Stimulated activated CD8-positive, alpha-beta memory T cell treated with anti-CD3 and anti-CD28 coated beads, Interleukin-4, amount 100 ng/mL, for 24 hours (primary cell): ENCODE results near the gene RGS3.
"Not testable (repeated sequence)": the region's sequence is repeated elsewhere in the genome, so short reads cannot be mapped to it uniquely, and the experiment has no call there.

Experiments used
- DNase-seq: peaks from one replicate; pipeline ENCODE4 v3.0.0-alpha.2; 2020; ENCODE audit warnings: low read depth

RGS3 gene

DNA sequence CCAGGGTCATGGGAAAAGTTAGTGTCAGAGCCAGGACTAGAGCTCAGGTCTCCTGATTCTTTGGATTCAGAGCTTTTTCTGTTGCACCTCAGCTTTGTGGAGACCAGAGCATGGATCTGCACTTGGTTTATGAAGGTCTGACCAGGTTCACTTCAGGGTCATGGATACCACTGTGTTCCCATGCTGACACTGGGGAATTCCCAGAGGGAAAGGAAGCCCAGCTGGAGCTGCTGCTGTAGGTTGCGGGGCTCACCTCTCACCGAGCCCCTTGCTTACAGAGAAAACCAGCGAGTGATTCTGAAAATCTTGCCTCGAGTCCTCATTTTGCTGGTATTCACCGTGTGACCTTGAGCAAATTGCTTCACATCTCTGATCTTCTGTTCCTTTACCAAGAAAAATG lies 83.0 kb downstream of the RGS3 start:
- no peak for DNase-seq

DNA sequence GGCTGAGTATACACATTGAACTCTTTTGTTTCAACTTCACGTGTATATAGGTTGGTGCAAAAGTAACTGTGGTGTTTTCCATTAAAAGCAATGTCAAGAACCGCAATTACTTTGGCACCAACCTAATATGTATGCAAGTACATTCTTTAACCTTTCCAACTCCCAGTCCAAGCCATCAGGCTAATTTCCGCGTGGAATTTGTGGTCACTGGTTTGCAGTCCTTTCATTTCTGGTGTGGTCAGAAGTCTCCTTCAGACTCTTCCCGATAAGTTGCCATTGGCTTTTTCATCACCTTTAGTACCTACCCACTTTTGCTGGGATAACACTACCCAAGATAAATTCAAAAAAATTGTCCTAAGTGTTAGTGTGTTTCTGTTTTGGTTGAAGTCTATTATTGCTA lies 84.0 kb downstream of the RGS3 start:
- DNase-seq, result no peak

GRCh38 chr9:113548221-113549041 lies 84.9 kb downstream of the RGS3 start:
- no peak for DNase-seq

DNA sequence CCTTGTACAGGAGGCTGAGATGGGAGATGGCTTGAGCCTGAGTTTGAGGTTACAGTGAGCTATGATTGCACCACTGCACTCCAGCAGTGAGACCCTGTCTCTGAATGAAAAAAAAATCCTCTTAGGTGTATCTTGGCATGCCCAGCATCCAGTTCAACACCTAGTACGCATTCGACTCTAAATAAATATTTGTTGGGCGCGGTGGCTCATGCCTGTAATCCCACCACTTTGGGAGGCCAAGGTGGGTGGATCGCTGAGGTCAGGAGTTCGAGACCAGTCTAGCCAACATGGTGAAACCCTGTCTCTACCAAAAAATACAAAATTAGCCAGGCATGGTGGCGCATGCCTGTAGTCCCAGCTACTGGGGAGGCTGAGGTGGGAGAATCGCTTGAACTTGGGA lies 86.4 kb downstream of the RGS3 start:
- DNase-seq, result not testable (repeated sequence)

GRCh38 chr9:113556877-113557593 lies 93.5 kb downstream of the RGS3 start:
- no peak for DNase-seq

- no peak for DNase-seq
Observed at GRCh38 chr9:113558632-113559502, 95.3 kb downstream of the RGS3 start.

DNA sequence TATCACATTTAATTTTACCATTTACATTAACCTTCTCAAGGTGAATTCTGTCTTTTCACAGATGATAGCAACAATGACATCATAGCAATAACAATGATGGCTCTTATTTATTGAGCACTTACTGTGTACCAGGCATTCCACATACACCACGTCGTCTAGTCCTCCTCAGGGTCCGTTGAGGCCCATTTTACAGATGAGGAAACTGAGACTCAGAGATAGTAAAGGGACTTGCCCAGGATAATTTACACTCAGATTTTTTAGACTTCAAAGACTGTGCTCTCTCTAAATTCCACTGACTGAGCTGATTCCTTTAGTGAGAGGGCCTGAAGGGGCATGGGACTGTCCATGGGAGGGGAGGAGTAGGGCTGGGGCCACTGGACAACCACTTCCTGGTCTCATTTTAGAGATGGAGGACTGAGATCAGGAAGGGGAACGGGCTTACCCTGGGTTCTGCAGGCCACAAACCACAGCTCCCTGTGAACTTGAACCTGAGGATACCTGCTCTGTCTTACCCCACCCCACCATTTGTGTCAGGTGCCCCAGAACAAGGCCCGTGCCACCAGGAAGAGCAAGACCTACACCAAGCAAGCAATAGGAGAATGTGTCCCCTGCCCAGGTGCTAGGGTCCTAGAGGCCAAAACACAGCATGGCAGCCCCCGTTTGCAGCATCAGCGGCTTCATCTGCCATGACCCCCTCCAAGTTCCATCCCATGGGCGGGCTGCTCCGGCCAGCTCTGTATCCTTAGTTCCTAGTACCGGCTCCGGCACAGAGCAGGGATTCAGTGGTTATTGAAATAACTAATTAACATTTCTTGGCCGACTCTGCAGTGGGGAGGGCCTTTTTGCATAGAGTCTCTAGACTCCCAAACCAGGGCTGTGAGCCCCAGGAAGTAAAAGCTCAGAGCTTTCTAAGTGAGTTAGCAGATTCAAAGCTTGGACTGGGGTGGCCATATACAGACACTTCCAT lies 96.6 kb downstream of the RGS3 start:
- DNase-seq, result no peak

DNA sequence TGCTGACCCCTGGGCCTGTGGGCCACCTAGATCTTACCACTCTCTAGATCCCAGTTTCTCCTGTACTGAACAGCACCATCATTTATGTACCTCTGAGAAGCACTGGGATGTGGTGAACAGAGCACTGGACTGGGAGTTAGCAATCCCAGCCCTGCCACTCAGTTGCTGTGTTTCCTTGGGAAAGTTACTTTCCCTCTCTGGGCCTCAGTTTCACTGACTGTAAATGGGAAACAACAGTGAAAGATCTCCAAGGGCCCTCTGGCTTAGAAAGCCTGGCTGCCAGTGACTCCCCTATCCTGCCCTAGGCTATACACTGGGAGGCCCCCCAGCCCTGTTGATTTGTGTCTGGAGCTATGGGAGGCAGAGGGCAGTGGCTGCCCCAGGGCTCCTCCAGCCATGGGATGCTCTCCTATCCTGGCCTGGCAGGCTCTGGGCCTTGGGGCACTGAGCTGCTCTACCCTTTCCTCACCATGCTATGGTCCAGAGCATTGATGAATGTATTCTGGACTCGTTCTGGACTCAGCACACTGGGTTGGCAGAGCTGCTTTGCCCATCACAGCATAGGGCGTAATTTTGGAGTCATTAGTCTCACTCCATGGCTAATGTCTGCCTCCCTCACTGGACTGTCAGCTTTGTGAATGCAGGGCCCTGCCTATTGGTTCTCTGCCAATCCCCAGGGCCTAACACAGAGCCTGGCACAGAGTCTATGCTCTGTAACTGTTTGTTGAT lies 99.3 kb downstream of the RGS3 start:
- no peak for DNase-seq

GRCh38 chr9:113563826-113564497 lies 100.4 kb downstream of the RGS3 start:
- DNase-seq, result no peak

GRCh38 chr9:113564498-113565237 lies 101.1 kb downstream of the RGS3 start:
- DNase-seq, result no peak

DNA sequence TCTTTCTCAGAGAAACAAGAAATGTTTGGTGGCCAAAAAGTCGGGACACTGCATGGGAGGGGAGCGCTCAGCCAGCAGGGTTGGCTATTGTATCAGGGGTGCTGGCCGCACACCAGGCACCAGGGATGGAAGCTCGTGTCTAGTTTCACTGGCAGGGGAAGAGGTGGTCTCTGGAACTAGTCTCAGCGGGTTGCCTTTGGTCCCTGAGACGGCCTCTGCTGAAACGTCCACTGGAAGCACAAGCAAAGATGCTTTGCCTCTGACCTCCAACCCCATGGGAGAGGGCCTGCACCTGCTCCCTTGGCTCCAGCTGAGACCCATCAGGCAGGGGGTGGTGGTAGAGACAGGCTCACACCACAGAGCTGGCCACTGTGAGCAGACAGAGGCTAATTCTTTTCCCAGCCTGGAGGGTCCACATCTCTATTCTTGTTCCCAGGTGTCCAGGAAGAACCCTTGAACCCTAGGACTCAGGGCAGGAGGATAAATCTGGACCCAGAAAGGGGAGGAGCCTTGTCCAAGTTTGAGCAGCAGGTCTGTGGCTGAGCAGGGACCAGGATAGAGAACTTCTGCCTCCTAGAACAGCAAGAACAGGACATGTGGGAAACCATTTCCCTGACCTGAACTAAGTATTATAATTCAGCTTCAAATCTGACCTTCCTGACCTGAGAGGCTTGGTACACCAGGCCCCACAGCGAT lies 102.6 kb downstream of the RGS3 start:
- no peak for DNase-seq

DNA sequence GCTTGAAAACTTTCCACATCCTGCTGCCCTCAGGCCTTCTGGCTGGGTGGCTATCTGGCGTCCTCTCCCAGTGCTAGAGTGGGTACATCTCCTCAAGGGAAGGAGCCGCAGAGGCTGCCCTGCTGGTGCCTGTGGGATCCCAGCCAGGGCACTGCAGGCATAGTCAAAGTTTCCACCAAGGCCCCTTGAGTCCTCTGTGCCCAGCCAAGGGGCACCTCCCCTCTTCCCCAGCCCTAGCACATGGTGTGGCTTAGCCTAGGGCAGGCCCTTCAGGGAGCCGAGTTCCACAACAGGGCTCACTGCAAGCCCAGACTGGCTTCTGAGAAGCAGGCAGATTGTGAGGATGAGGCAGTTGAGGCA lies 103.2 kb downstream of the RGS3 start:
- DNase-seq, result no peak

DNA sequence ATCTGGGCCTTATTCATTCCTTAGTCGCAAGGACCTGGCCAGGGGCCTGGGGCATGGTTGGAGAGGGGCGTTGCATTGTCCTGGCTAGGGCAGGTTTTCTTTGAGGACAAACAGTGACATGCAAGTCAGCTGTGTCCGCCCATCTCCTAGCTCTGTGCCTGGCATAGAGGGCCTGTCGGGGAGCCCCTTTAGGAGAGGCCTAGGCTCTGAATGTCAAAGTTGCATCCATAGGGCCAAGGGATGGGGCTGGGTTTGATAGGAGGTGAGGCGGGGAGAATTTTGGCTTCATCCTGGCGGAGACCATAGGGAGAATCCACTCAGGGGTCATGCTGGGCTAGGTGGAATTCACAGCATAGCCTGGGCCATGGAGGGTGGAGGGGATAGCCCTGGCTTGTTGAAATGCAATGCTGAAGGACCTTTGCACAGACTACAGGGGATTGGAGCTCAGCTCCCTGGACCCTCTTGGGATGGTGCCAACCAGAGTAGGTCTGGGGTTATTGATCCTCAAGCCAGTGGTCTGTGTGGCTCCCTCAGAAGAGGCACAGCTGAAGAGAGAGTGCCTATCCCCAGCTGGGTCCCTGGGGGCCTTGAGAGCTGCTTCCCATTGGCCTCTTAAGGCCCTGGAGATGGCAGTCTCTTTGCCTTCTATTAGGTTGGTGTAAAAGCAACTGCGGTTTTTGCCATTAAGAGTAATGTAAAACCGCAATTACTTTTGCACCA lies 104.0 kb downstream of the RGS3 start:
- DNase-seq, result no peak

DNA sequence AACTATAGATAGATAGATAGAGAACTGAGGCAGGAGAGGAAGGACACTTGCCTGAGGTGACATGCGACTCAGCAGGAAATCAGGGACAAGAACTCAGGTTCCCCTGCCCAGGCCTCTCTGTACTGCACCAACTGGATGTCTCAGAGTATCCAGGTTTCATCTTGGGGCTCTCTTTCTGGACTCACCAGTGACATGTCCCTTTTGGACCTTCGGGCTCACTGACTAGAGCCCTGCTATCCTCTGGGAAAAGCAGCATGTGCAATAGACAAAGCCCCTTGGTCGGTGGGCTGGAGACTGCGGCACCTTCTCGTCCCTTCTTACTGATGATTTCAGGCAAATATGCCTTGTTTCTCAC lies 104.5 kb downstream of the RGS3 start:
- DNase-seq, result no peak

GRCh38 chr9:113568571-113569321 lies 105.2 kb downstream of the RGS3 start:
- DNase-seq, result no peak

DNA sequence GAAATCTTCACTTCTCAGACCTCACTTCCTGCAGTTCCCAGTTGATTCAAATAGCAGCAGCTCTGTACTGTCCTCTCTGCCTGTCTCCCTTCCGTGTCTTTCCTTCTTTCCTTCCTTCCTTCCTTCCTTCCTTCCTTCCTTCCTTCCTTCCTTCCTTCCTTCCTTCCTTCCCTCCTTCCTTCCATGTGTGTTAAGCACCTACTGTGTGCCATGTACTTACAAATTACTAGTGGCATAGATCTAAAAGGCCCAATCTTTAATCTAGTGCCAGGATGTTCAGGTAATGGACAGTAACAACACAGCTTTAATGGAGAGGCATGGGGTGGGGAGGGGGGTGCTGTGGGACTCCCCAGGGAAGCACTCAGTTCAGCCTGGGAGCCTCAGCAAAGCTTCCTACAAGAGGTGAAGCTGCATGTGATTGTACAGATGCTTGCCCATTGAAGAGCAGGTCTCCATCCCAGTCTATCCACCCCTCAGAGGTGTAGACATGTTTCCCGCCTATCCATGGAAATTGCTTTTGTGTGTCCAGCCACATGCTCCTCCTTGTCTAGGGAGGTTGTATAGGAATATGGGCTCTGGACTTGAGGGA lies 106.0 kb downstream of the RGS3 start:
- DNase-seq, result no peak

DNA sequence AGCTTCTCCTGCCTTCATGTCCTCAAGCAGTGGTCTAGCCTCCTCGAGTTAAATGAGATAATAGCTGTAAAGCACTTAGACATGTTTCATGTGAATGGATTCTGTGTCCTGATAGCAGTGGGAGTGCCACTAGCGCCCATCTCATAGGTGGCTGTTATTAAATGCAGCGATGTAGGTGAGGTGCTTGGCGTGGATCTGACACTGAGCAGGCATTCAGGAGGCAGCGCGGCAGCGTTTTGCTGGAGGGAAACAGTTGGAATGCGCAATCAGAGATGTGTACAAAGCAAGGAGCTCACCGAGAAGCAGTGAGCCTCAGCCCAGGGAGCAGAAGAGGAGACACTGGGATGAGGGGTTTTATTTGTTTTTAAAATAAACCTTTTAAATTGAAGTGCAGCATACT lies 106.6 kb downstream of the RGS3 start:
- DNase-seq, result no peak
